CD4-positive, alpha-beta T cell (primary cell): ENCODE results near the gene HHIP. TPM values are rescaled to one million over a fixed set of nuclear protein-coding genes. Genes with fewer than 3 reads are reported as not detected.

Experiments
- ATAC-seq: fragments of 200-7000 bp; cut with Tn5 transposase; one replicate; pipeline ENCODE4 v1.10.0; 2022; ENCODE audit warnings: mild to moderate bottlenecking; ENCODE audit not compliant: poor library complexity
- CTCF ChIA-PET: fragments of 350-600 bp; sonication (Branson Sonifier 250); formaldehyde crosslinking; loops from one replicate; lab custom pipeline; 2021; ENCODE audit warnings: antibody characterized with exemption, inconsistent platforms; lab: Charles Lee
- POLR2A ChIA-PET: fragments of 350-600 bp; sonication (Branson Sonifier 250); formaldehyde crosslinking; loops from one replicate; lab custom pipeline; 2021; ENCODE audit warnings: antibody characterized with exemption, inconsistent platforms; lab: Charles Lee
- DNase-seq, 14 experiments: peaks; one replicate each; pipeline ENCODE4 v3.0.0-alpha.2; 2013 to 2020; ENCODE audit warnings: mixed read lengths in 2 of 14
- H3K27ac ChIP-seq, 2 donors: one replicate each; pipeline versions ENCODE4 v1.5.1 to v1.7.0; 2013; ENCODE audit warnings: low read length in 2 of 2, low read depth in 1 of 2, mild to moderate bottlenecking in 1 of 2
- H3K27me3 ChIP-seq, 2 experiments: 1 replicate in 1 of 2; 2 replicates in 1 of 2; pipeline versions ENCODE4 v1.6.1 to v1.7.0; 2013; ENCODE audit warnings: low read length in 2 of 2, control low read depth in 1 of 2, mild to moderate bottlenecking in 1 of 2, moderate library complexity in 1 of 2; ENCODE audit not compliant: insufficient read depth in 2 of 2, control insufficient read depth in 1 of 2
- H3K36me3 ChIP-seq: one replicate; pipeline ENCODE4 v1.6.1; 2013; ENCODE audit warnings: low read length, control low read depth; ENCODE audit not compliant: insufficient read depth
- H3K4me1 ChIP-seq: one replicate; pipeline ENCODE4 v1.6.1; 2013; ENCODE audit warnings: low read length, control low read depth; ENCODE audit not compliant: insufficient read depth
- H3K4me3 ChIP-seq: one replicate; pipeline ENCODE4 v1.5.1; 2013; ENCODE audit warnings: mild to moderate bottlenecking, low read length, moderate library complexity
- H3K9me3 ChIP-seq, 2 experiments: 1 replicate in 1 of 2; 2 replicates in 1 of 2; pipeline versions ENCODE4 v1.6.1 to v1.7.0; 2013; ENCODE audit warnings: low read length in 2 of 2, mild to moderate bottlenecking in 2 of 2, control low read depth in 1 of 2, moderate library complexity in 1 of 2; ENCODE audit not compliant: control insufficient read depth in 1 of 2, insufficient read depth in 1 of 2
- H3K27ac Mint-ChIP-seq: one replicate; pipeline ENCODE4 v1.8.0; 2020; ENCODE audit warnings: mixed read lengths
- H3K27me3 Mint-ChIP-seq: one replicate; pipeline ENCODE4 v1.8.0; 2021; ENCODE audit warnings: mixed read lengths
- H3K36me3 Mint-ChIP-seq: one replicate; pipeline ENCODE4 v1.8.0; 2021; ENCODE audit warnings: low read depth, mixed read lengths
- H3K4me1 Mint-ChIP-seq: one replicate; pipeline ENCODE4 v1.8.0; 2021; ENCODE audit warnings: low read depth, mixed read lengths
- H3K4me3 Mint-ChIP-seq: one replicate; pipeline ENCODE4 v1.8.0; 2020; ENCODE audit warnings: mild to moderate bottlenecking, mixed read lengths
- H3K9me3 Mint-ChIP-seq: one replicate; pipeline ENCODE4 v1.8.0; 2020; ENCODE audit warnings: mixed read lengths
- intact Hi-C, 2 experiments: fragments of 100-400 bp; cut with DNase I in 1 of 2; cut with micrococcal nuclease in 1 of 2; formaldehyde crosslinking; loops; one replicate each; pipeline versions ENCODE4 v1.15.1 to v1.9.0; 2023 to 2025; cut with DNase I, micrococcal nuclease
- total RNA-seq, 174 experiments: library from RNA in 2 of 174; stranded (reverse) in 2 of 174; gene quantifications; one replicate each; pipeline ENCODE4 v1.2.3 and lab custom pipeline; 2021 to 2026
- TF ChIP-seq, protein P1 (sequence below): fragments of 200-600 bp; IDR thresholded peaks from one replicate; pipeline ENCODE4 v1.8.0; 2022; ENCODE audit warnings: antibody characterized with exemption, mild to moderate bottlenecking

Gene HHIP
- total RNA-seq, 2 experiments from 2014 or later: not detected

DNA sequence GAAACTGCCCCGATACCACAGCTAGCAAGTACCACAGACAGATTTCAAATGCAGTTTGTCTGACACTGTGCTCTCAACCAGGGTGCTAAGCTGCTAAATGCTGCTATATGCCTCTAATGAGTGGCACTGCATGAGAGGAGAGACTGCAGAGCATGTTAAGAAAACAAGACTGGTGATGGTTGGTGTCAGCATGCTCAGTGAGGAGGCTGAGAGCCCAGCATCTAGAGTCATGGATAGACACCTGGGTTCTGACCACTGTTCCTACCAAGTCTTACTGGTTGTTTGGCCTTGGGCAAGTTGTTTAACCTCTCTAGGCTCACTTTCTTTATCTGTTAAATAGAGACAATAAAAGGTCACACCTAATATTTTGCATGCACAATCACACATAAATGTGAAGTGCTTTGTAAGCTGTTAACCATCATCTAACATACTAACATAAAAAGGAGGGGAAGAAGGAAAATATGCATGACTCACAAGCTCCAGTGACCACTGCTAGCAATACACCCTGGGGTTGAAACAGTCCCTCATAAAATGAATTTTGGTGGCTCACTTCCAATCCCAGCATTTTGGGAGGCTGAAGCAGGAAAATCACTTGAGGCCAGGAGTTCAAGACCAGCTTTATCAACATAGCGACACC is 20.7 kb downstream of the HHIP start:
- no peaks in the 10 kb centered on the region for H3K36me3 Mint-ChIP-seq
- no peak overlapping the region for H3K27ac Mint-ChIP-seq
- Histone ChIP-seq H3K36me3 (no peaks in the 10 kb centered on the region), H3K4me1 (no peaks in the 10 kb centered on the region), H3K9me3 (no peaks in the 10 kb centered on the region), H3K4me3 (no peak overlapping the region), H3K27me3 (no peaks in the 10 kb centered on the region), H3K27ac (no peak overlapping the region)
- no peak for DNase-seq
- no peak for ATAC-seq
- intact Hi-C loops: no loop called here
- no peak overlapping the region for H3K4me3 Mint-ChIP-seq
- H3K27me3 Mint-ChIP-seq: peaks cover 5% of the 10 kb centered on the region
- TF ChIP-seq, protein P1, sequence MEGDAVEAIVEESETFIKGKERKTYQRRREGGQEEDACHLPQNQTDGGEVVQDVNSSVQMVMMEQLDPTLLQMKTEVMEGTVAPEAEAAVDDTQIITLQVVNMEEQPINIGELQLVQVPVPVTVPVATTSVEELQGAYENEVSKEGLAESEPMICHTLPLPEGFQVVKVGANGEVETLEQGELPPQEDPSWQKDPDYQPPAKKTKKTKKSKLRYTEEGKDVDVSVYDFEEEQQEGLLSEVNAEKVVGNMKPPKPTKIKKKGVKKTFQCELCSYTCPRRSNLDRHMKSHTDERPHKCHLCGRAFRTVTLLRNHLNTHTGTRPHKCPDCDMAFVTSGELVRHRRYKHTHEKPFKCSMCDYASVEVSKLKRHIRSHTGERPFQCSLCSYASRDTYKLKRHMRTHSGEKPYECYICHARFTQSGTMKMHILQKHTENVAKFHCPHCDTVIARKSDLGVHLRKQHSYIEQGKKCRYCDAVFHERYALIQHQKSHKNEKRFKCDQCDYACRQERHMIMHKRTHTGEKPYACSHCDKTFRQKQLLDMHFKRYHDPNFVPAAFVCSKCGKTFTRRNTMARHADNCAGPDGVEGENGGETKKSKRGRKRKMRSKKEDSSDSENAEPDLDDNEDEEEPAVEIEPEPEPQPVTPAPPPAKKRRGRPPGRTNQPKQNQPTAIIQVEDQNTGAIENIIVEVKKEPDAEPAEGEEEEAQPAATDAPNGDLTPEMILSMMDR: no peak
- H3K4me1 Mint-ChIP-seq: no peaks in the 10 kb centered on the region
- CTCF ChIA-PET: no interaction called here
- H3K9me3 Mint-ChIP-seq: no peaks in the 10 kb centered on the region
- POLR2A ChIA-PET: no interaction called here

DNA sequence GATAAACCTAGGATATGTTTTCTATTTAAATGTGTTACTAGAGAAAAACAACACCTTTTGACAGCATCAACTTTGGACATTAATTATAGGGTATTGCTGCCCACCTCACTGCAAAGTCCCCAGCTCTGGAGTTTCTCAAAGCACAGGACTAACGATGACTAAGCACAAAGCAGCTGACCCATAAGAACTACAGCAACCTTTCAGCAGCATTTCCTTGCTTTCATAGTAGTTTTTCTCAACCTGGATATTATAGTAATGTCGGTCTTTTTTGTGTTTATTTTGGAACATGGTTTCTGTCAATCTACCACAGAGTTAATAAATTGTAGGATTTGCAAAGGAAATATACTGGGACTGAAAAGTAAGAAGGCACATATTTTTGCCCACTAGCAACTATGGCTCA is 21.5 kb downstream of the HHIP start:
- POLR2A ChIA-PET: no interaction called here
- intact Hi-C loops: no loop called here
- no peaks in the 10 kb centered on the region for H3K9me3 ChIP-seq
- no peak overlapping the region for H3K4me3 ChIP-seq
- TF ChIP-seq, protein P1: no peak
- Mint-ChIP-seq H3K4me3 (no peak overlapping the region), H3K36me3 (no peaks in the 10 kb centered on the region), H3K27ac (no peak overlapping the region), H3K4me1 (no peaks in the 10 kb centered on the region), H3K9me3 (no peaks in the 10 kb centered on the region), H3K27me3 (peaks cover 2% of the 10 kb centered on the region)
- CTCF ChIA-PET: no interaction called here
- DNase-seq (no peak), ATAC-seq (no peak)
- no peaks in the 10 kb centered on the region for H3K27me3 ChIP-seq
- H3K36me3 ChIP-seq: no peaks in the 10 kb centered on the region
- H3K27ac ChIP-seq: no peak overlapping the region
- H3K4me1 ChIP-seq: no peaks in the 10 kb centered on the region

DNA sequence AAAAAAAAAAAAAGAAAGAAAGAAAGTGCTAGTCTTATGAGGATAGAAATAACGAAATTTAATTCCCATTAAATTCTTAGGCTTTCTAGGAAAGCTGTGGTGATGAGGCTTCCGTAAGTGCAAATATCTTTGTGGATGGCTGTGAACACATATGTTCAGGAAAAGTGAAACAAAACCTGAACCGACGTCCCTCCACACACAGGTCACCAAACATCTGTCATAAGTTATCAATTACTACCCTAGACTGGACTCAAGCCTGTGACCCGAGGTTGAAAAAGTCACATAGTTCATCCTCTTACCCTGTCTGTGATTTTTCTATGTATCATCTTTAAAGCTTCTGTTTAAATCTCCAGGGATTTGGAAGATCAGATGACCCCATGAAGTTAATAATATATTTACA is 24.8 kb downstream of the HHIP start:
- Mint-ChIP-seq H3K36me3 (no peaks in the 10 kb centered on the region), H3K4me3 (no peak overlapping the region), H3K9me3 (no peaks in the 10 kb centered on the region), H3K27me3 (no peaks in the 10 kb centered on the region), H3K4me1 (no peaks in the 10 kb centered on the region), H3K27ac (no peak overlapping the region)
- POLR2A ChIA-PET: no interaction called here
- no peaks in the 10 kb centered on the region for H3K27me3 ChIP-seq
- H3K27ac ChIP-seq: no peak overlapping the region
- ATAC-seq (no peak), DNase-seq (no peak)
- no peaks in the 10 kb centered on the region for H3K36me3 ChIP-seq
- H3K9me3 ChIP-seq: no peaks in the 10 kb centered on the region
- H3K4me1 ChIP-seq: no peaks in the 10 kb centered on the region
- CTCF ChIA-PET: interaction anchor here (0.6 kb wide), 1 partner anchor 45 kb away, joined by 5 read pairs; no protein-coding TSS in a partner anchor
- no peak overlapping the region for H3K4me3 ChIP-seq
- TF ChIP-seq, protein P1: no peak
- intact Hi-C loops: no loop called here
